Left lung (tissue), 14 donors: ENCODE results near the gene PDGFRB. TPM values are rescaled to one million over a fixed set of nuclear protein-coding genes. Genes with fewer than 3 reads are reported as not detected.

Experiments used
- ATAC-seq: fragments of 200-7000 bp; cut with Tn5 transposase; one replicate; pipeline ENCODE4 v1.9.1; 2020; ENCODE audit warnings: moderate library complexity
- DNase-seq, 4 donors: peaks; one replicate each; pipeline ENCODE4 v3.0.0-alpha.2; 2013 to 2020
- H3K27ac ChIP-seq, 2 donors: fragments of 200-600 bp; sonication (generic) in 1 of 2; one replicate each; pipeline versions ENCODE4 v1.5.0 to v1.8.0; 2020 to 2021
- H3K27me3 ChIP-seq, 2 donors: fragments of 200-600 bp; sonication (generic) in 1 of 2; one replicate each; pipeline versions ENCODE4 v1.5.0 to v1.8.0; 2020 to 2021
- H3K36me3 ChIP-seq, 2 donors: fragments of 200-600 bp; sonication (generic) in 1 of 2; one replicate each; pipeline versions ENCODE4 v1.5.0 to v1.8.0; 2020 to 2021
- H3K4me1 ChIP-seq, 2 donors: fragments of 200-600 bp; one replicate each; pipeline ENCODE4 v1.8.0; 2021
- H3K4me3 ChIP-seq, 2 donors: fragments of 200-600 bp; sonication (generic) in 1 of 2; one replicate each; pipeline versions ENCODE4 v1.5.0 to v1.8.0; 2020 to 2021; ENCODE audit warnings: mild to moderate bottlenecking in 1 of 2
- H3K9me3 ChIP-seq, 2 donors: fragments of 200-600 bp; sonication (generic) in 1 of 2; one replicate each; pipeline versions ENCODE4 v1.5.0 to v1.8.0; 2020 to 2021
- CTCF ChIP-seq, 2 donors: fragments of 200-600 bp; sonication (generic) in 1 of 2; IDR thresholded peaks; one replicate each; pipeline versions ENCODE4 v1.5.0 to v1.8.0; 2021; ENCODE audit warnings: antibody characterized with exemption in 2 of 2
- intact Hi-C, 2 donors: fragments of 100-400 bp; cut with DNase I; formaldehyde crosslinking; loops; one replicate each; pipeline versions ENCODE4 v1.11.2 to v1.14.2; 2022
- long read RNA-seq, 12 donors: library from polyadenylated mRNA in 2 of 12; unstranded in 2 of 12; transcript quantifications; one replicate each; pipeline ENCODE4 v2.0.0 and lab custom pipeline, GENCODE V29; 2019 to 2026
- polyA plus RNA-seq, 6 donors: library from polyadenylated mRNA; unstranded; fragments of 120-200 nt; gene quantifications; one replicate each; pipeline ENCODE4 v1.2.1, GENCODE V29; 2013; ENCODE audit not compliant: insufficient read length in 6 of 6
- total RNA-seq, 2 donors: library from RNA; stranded (reverse); fragmentation: NEBNext Ultra II Directional; extraction: Animal tissue kit (Norgen Biotek cat#: 25700); gene quantifications; one replicate each; pipeline ENCODE4 v1.2.1, GENCODE V29; 2021
- donor health status: DM: no; HTN: yes; CAD: no.
- donor health status: DM: no; HTN: no; CAD: no.

Gene PDGFRB
- total RNA-seq (100 to 1,000 TPM; 129 TPM), polyA plus RNA-seq (100 to 1,000 TPM; 189 to 227 (median 220) TPM)
- long read RNA-seq, donor 1, full-length matches to known transcripts: 5 of 135 reads
- long read RNA-seq, donor 1, partial matches to known transcripts: 125 of 135 reads
- long read RNA-seq, donor 1, other reads (novel, unspliced or antisense): 5 of 135 reads
- long read RNA-seq, donor 2, partial matches to known transcripts: 65 of 65 reads
- long read RNA-seq, donor 2, other reads (novel, unspliced or antisense): 0 of 65 reads
- long read RNA-seq, donor 3, full-length matches to known transcripts: 3 of 22 reads
- long read RNA-seq, donor 3, partial matches to known transcripts: 19 of 22 reads
- long read RNA-seq, donor 3, other reads (novel, unspliced or antisense): 0 of 22 reads
- long read RNA-seq, donor 4, partial matches to known transcripts: 10 of 11 reads
- long read RNA-seq, donor 4, other reads (novel, unspliced or antisense): 1 of 11 reads
- long read RNA-seq, donor 5, full-length matches to known transcripts: 6 of 94 reads
- long read RNA-seq, donor 5, partial matches to known transcripts: 81 of 94 reads
- long read RNA-seq, donor 5, other reads (novel, unspliced or antisense): 7 of 94 reads
- long read RNA-seq, donor 6, full-length matches to known transcripts: 2 of 22 reads
- long read RNA-seq, donor 6, partial matches to known transcripts: 20 of 22 reads
- long read RNA-seq, donor 6, other reads (novel, unspliced or antisense): 0 of 22 reads
- long read RNA-seq, donor 7, full-length matches to known transcripts: 4 of 21 reads
- long read RNA-seq, donor 7, partial matches to known transcripts: 17 of 21 reads
- long read RNA-seq, donor 7, other reads (novel, unspliced or antisense): 0 of 21 reads
- long read RNA-seq, donor 8, full-length matches to known transcripts: 5 of 133 reads
- long read RNA-seq, donor 8, partial matches to known transcripts: 115 of 133 reads
- long read RNA-seq, donor 8, other reads (novel, unspliced or antisense): 13 of 133 reads
- long read RNA-seq, donor 9: 0 reads
- long read RNA-seq, donor 10, partial matches to known transcripts: 5 of 9 reads
- long read RNA-seq, donor 10, other reads (novel, unspliced or antisense): 3 of 9 reads
- long read RNA-seq, donor 11, full-length matches to known transcripts: 7 of 35 reads
- long read RNA-seq, donor 11, partial matches to known transcripts: 28 of 35 reads
- long read RNA-seq, donor 11, other reads (novel, unspliced or antisense): 0 of 35 reads
- long read RNA-seq, donor 12, full-length matches to known transcripts: 4 of 59 reads
- long read RNA-seq, donor 12, partial matches to known transcripts: 55 of 59 reads
- long read RNA-seq, donor 12, other reads (novel, unspliced or antisense): 0 of 59 reads

- Histone ChIP-seq H3K4me1 (peaks cover 2 to 10% of the 10 kb centered on the region in 2 donors), H3K4me3 (peak within 1 kb of the TSS; percentile 30 to 31), H3K27ac (peak within 1 kb of the TSS; percentile 26 to 91), H3K9me3 (no peaks in the 10 kb centered on the region), H3K27me3 (peaks cover 0 to 30% of the 10 kb centered on the region in 2 donors), H3K36me3 (no peaks in the 10 kb centered on the region)
- TF ChIP-seq CTCF (IDR thresholded peaks at IDR 0.05): no peak
- ATAC-seq (peak; percentile 79), DNase-seq (peak in 3 of 4 donors; percentile 82 to 95 (median 87))
- intact Hi-C loops: no loop called here
These were observed at the start of gene PDGFRB for GRCh38 chr5:150155258-150156026. Gene PDGFRB, minus strand, starts transcription at chr5:150155845. Its CDS starts 18,798 bp downstream, at chr5:150137047.

- H3K9me3 ChIP-seq: no peaks in the 10 kb centered on the region
- no peak overlapping the region for H3K4me3 ChIP-seq
- no peak for TF ChIP-seq CTCF (IDR thresholded peaks at IDR 0.05)
- ATAC-seq (no peak), DNase-seq (no peak)
- H3K36me3 ChIP-seq: no peaks in the 10 kb centered on the region
- no peaks in the 10 kb centered on the region for H3K4me1 ChIP-seq
- H3K27ac ChIP-seq: no peak overlapping the region
- H3K27me3 ChIP-seq: peaks cover 0 to 24% of the 10 kb centered on the region in 2 donors
- intact Hi-C loops: no loop called here
These were observed 48.9 kb upstream of the PDGFRB start for GRCh38 chr5:150204590-150204960.

GRCh38 chr5:150203832-150204589 lies 48.4 kb upstream of the PDGFRB start:
- H3K9me3 ChIP-seq: no peaks in the 10 kb centered on the region
- no peak for TF ChIP-seq CTCF (IDR thresholded peaks at IDR 0.05)
- peaks cover 0 to 18% of the 10 kb centered on the region in 2 donors for H3K27me3 ChIP-seq
- no peak overlapping the region for H3K27ac ChIP-seq
- H3K4me3 ChIP-seq: no peak overlapping the region
- H3K36me3 ChIP-seq: no peaks in the 10 kb centered on the region
- DNase-seq: peak in 1 of 4 donors; percentile 33
- H3K4me1 ChIP-seq: no peaks in the 10 kb centered on the region
- intact Hi-C loops: no loop called here
- ATAC-seq: no peak

GRCh38 chr5:150202501-150202900 lies 46.9 kb upstream of the PDGFRB start:
- intact Hi-C loops: no loop called here
- ATAC-seq (no peak), DNase-seq (no peak)
- no peaks in the 10 kb centered on the region for H3K9me3 ChIP-seq
- TF ChIP-seq CTCF (IDR thresholded peaks at IDR 0.05): no peak
- H3K4me3 ChIP-seq: no peak overlapping the region
- H3K27me3 ChIP-seq: peaks cover 0 to 3% of the 10 kb centered on the region in 2 donors
- no peaks in the 10 kb centered on the region for H3K36me3 ChIP-seq
- no peaks in the 10 kb centered on the region for H3K4me1 ChIP-seq
- no peak overlapping the region for H3K27ac ChIP-seq
